ENCODE measurements around the gene PPAT.

DNA sequence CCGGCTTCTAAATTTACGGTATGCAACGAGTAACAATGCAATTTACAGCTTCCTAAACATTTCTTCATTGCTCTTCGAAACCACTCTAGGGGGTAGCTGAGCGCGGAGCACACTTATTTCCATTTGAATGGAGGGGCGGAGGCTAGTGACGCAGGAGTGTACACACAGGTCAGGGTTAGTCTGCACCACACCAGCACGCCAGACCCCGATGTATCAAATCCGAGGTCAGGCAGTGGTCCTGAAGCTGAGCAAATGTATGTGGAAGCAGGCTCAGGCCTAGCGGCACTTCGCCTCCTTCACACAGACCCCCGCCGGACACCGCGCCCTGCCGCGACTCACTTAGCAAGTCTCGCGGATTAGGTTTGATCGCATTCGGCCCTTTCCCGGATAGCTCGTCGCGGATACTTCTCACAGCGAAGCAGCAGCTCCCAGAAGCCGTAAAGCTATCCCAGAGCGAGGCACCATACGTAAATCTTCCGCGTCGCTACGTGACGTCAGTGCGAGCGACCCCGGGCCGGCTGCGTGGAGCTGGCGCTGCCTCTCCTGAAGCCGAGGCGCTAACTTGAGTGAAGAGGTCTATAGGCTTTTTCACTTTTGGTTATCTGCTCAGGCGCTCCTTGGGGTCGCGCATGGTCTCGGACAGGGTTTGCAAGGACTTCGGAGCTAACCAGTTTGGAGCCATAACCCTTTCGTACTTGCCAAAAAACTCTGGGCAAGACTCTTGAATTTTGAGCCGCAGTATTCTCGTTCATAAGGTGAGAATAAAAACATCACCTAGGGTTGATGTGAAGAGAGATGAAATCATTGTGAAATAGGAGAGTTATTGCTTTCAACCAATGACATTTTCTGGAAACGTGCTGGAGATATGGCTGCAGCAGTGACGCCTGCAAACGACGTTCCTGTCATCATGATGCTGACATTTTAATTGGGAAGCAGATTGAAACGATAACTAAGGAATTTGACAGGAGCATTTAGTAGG, 48.1 kb downstream of the PPAT start, which contains the start of gene AASDH:
- TF ChIP-seq, protein P1, sequence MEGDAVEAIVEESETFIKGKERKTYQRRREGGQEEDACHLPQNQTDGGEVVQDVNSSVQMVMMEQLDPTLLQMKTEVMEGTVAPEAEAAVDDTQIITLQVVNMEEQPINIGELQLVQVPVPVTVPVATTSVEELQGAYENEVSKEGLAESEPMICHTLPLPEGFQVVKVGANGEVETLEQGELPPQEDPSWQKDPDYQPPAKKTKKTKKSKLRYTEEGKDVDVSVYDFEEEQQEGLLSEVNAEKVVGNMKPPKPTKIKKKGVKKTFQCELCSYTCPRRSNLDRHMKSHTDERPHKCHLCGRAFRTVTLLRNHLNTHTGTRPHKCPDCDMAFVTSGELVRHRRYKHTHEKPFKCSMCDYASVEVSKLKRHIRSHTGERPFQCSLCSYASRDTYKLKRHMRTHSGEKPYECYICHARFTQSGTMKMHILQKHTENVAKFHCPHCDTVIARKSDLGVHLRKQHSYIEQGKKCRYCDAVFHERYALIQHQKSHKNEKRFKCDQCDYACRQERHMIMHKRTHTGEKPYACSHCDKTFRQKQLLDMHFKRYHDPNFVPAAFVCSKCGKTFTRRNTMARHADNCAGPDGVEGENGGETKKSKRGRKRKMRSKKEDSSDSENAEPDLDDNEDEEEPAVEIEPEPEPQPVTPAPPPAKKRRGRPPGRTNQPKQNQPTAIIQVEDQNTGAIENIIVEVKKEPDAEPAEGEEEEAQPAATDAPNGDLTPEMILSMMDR (IDR thresholded peaks at IDR 0.05) = no peak
- TF ChIP-seq POLR2AphosphoS5 (IDR thresholded peaks at IDR 0.05) = peak; percentile 81 to 98 (median 96)
